Measurements from ENCODE around the gene IRF1. TPM values are rescaled to one million over a fixed set of nuclear protein-coding genes. Genes with fewer than 3 reads are reported as not detected.

Gene IRF1
- total RNA-seq, 1 experiment from 2014 or later: 30.1 TPM

DNA sequence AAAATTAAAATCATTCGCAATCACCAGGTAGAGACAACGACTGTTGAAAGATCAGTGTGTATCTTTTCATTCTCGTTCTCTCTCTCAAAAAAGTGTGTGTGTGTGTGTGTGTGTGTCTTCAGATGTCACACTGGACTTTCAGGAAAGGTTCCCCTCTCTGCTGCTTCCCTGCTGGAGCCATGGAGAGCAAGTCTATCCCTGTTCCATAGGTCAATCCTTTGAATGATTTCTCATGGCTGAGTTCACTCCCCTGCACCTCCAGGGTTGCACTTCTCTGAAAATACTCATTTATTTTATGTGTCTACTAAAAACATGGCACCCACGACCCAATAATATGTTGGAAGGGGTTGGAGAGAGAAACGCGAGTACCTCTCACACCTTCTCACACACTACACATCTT lies 28.2 kb downstream of the IRF1 start:
- POLR2A ChIA-PET: no interaction called here
- Histone ChIP-seq H3K9ac (ENCODE audit: low read length) (no peak overlapping the region), H3K9me2 (ENCODE audit: insufficient read depth) (no peaks in the 10 kb centered on the region), H3K4me1 (ENCODE audit: control insufficient read depth in 1 of 2, insufficient read depth in 2 of 2, low read length in 2 of 2) (peaks cover 13 to 51% of the 10 kb centered on the region in 2 experiments), H3K27ac (ENCODE audit: low read depth, low read length) (no peak overlapping the region), H2AFZ (ENCODE audit: low read depth, low read length, poor library complexity, severe bottlenecking) (no peak overlapping the region), H3K27me3 (ENCODE audit: insufficient read depth, low read length) (no peaks in the 10 kb centered on the region), H3K36me3 (ENCODE audit: control insufficient read depth in 1 of 2, insufficient read depth in 2 of 2, low read length in 2 of 2) (no peaks in the 10 kb centered on the region), H3K4me3 (replicated peaks in 1 of 2; ENCODE audit: low read depth in 1 of 2, low read length in 2 of 2) (no peak overlapping the region), H4K20me1 (ENCODE audit: insufficient read depth) (no peaks in the 10 kb centered on the region), H3K79me2 (ENCODE audit: insufficient read depth, low read length) (no peaks in the 10 kb centered on the region), H3K4me2 (ENCODE audit: low read length) (no peak overlapping the region), H3K9me3 (ENCODE audit: control insufficient read depth in 1 of 2, insufficient read depth in 1 of 2, low read depth in 1 of 2, low read length in 2 of 2) (no peaks in the 10 kb centered on the region)
- no peak for DNase-seq (ENCODE audit: low read depth, low spot score)
- TF ChIP-seq, protein P1, sequence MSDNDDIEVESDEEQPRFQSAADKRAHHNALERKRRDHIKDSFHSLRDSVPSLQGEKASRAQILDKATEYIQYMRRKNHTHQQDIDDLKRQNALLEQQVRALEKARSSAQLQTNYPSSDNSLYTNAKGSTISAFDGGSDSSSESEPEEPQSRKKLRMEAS (IDR thresholded peaks at IDR 0.05): no peak
- ATAC-seq: no peak
- intact Hi-C loops (cut with micrococcal nuclease): no loop called here
- RAD21 ChIA-PET (ENCODE audit: low non-redundant PET in 1 of 2, low total read pairs in 2 of 2, uncharacterized antibody in 2 of 2, unreplicated experiment in 2 of 2): no interaction called here
- CTCF ChIA-PET: no interaction called here
- BruUV-seq (replicated peaks): no TSS peak

DNA sequence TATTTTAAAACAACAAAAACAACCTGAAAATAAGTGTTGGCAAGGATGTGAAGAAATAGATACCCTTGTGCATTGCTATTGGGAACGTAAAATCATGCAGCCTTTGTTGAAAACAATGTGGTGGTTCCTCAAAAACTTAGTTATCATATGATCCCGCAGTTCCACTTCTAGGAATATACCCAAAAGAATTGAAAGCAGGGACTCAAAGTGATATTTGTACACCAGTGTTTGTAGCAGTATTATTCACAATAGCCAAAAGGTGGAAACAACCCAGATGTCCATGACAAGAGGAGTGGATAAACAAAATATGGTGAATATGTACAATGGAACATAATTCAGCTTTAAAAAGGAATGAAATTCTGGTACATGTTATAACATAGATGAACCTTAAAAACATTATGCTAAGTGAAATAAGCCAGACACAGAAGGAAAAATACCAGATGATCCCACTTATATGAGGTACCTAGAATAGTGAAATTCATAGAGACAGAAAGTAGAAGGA lies 29.0 kb downstream of the IRF1 start:
- DNase-seq (ENCODE audit: low read depth, low spot score) (no peak), ATAC-seq (no peak)
- peaks cover 13 to 47% of the 10 kb centered on the region in 2 experiments for H3K4me1 ChIP-seq (ENCODE audit: control insufficient read depth in 1 of 2, insufficient read depth in 2 of 2, low read length in 2 of 2)
- ChIA-PET POLR2A (no interaction called here), CTCF (no interaction called here), RAD21 (ENCODE audit: low non-redundant PET in 1 of 2, low total read pairs in 2 of 2, uncharacterized antibody in 2 of 2, unreplicated experiment in 2 of 2) (no interaction called here)
- H3K9ac ChIP-seq (ENCODE audit: low read length): no peak overlapping the region
- no peak overlapping the region for H3K4me3 ChIP-seq (replicated peaks in 1 of 2; ENCODE audit: low read depth in 1 of 2, low read length in 2 of 2)
- no peaks in the 10 kb centered on the region for H3K9me3 ChIP-seq (ENCODE audit: control insufficient read depth in 1 of 2, insufficient read depth in 1 of 2, low read depth in 1 of 2, low read length in 2 of 2)
- no peaks in the 10 kb centered on the region for H3K9me2 ChIP-seq (ENCODE audit: insufficient read depth)
- no peaks in the 10 kb centered on the region for H3K36me3 ChIP-seq (ENCODE audit: control insufficient read depth in 1 of 2, insufficient read depth in 2 of 2, low read length in 2 of 2)
- H2AFZ ChIP-seq (ENCODE audit: low read depth, low read length, poor library complexity, severe bottlenecking): no peak overlapping the region
- H3K27me3 ChIP-seq (ENCODE audit: insufficient read depth, low read length): no peaks in the 10 kb centered on the region
- BruUV-seq (replicated peaks): no TSS peak
- no peak for TF ChIP-seq CBX3 (IDR thresholded peaks at IDR 0.05; ENCODE audit: low read depth)
- no peak for TF ChIP-seq EZH2phosphoT487 (IDR thresholded peaks at IDR 0.05; ENCODE audit: borderline replicate concordance)
- no peak for TF ChIP-seq SP1 (IDR thresholded peaks at IDR 0.05; ENCODE audit: low read depth)
- TF ChIP-seq ZFX (IDR thresholded peaks at IDR 0.05): no peak
- TF ChIP-seq ZNF274 (IDR thresholded peaks at IDR 0.05; ENCODE audit: low read depth, low read length): no peak
- TF ChIP-seq FOSL1 (IDR thresholded peaks at IDR 0.05; ENCODE audit: low read depth): no peak
- TF ChIP-seq, protein P2, sequence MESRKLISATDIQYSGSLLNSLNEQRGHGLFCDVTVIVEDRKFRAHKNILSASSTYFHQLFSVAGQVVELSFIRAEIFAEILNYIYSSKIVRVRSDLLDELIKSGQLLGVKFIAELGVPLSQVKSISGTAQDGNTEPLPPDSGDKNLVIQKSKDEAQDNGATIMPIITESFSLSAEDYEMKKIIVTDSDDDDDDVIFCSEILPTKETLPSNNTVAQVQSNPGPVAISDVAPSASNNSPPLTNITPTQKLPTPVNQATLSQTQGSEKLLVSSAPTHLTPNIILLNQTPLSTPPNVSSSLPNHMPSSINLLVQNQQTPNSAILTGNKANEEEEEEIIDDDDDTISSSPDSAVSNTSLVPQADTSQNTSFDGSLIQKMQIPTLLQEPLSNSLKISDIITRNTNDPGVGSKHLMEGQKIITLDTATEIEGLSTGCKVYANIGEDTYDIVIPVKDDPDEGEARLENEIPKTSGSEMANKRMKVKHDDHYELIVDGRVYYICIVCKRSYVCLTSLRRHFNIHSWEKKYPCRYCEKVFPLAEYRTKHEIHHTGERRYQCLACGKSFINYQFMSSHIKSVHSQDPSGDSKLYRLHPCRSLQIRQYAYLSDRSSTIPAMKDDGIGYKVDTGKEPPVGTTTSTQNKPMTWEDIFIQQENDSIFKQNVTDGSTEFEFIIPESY (IDR thresholded peaks at IDR 0.05; ENCODE audit: extremely low read depth, insufficient replicate concordance, low read length): no peak
- TF ChIP-seq TCF7L2 (IDR thresholded peaks at IDR 0.05; ENCODE audit: borderline replicate concordance, extremely low read depth, insufficient read depth, insufficient read length): no peak
- no peak for TF ChIP-seq EGR1 (IDR thresholded peaks at IDR 0.05; ENCODE audit: low read depth)
- no peak for TF ChIP-seq YY1 (IDR thresholded peaks at IDR 0.05; ENCODE audit: extremely low read depth, insufficient replicate concordance, low read depth, low read length)
- no peak for TF ChIP-seq CEBPB (IDR thresholded peaks at IDR 0.05; ENCODE audit: low read depth)
- TF ChIP-seq, protein P3, sequence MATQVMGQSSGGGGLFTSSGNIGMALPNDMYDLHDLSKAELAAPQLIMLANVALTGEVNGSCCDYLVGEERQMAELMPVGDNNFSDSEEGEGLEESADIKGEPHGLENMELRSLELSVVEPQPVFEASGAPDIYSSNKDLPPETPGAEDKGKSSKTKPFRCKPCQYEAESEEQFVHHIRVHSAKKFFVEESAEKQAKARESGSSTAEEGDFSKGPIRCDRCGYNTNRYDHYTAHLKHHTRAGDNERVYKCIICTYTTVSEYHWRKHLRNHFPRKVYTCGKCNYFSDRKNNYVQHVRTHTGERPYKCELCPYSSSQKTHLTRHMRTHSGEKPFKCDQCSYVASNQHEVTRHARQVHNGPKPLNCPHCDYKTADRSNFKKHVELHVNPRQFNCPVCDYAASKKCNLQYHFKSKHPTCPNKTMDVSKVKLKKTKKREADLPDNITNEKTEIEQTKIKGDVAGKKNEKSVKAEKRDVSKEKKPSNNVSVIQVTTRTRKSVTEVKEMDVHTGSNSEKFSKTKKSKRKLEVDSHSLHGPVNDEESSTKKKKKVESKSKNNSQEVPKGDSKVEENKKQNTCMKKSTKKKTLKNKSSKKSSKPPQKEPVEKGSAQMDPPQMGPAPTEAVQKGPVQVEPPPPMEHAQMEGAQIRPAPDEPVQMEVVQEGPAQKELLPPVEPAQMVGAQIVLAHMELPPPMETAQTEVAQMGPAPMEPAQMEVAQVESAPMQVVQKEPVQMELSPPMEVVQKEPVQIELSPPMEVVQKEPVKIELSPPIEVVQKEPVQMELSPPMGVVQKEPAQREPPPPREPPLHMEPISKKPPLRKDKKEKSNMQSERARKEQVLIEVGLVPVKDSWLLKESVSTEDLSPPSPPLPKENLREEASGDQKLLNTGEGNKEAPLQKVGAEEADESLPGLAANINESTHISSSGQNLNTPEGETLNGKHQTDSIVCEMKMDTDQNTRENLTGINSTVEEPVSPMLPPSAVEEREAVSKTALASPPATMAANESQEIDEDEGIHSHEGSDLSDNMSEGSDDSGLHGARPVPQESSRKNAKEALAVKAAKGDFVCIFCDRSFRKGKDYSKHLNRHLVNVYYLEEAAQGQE (IDR thresholded peaks at IDR 0.05; ENCODE audit: low read depth): no peak
- no peak for TF ChIP-seq JUND (IDR thresholded peaks at IDR 0.05)
- TF ChIP-seq, protein P1 (IDR thresholded peaks at IDR 0.05): no peak
- no peak overlapping the region for H3K27ac ChIP-seq (ENCODE audit: low read depth, low read length)
- intact Hi-C loops (cut with micrococcal nuclease): no loop called here
- H3K79me2 ChIP-seq (ENCODE audit: insufficient read depth, low read length): no peaks in the 10 kb centered on the region
- H3K4me2 ChIP-seq (ENCODE audit: low read length): no peak overlapping the region
- no peaks in the 10 kb centered on the region for H4K20me1 ChIP-seq (ENCODE audit: insufficient read depth)

Data from HCT116 (cell line).